Measurements from ENCODE around the gene TMEM63B.
A peak's percentile ranks its signal among the peaks of the same experiment; 100 is the strongest.

The TMEM63B gene

GRCh38 chr6:44166591-44167184, 39.3 kb downstream of the TMEM63B start:
- TF ChIP-seq CTCF (IDR thresholded peaks at IDR 0.05; ENCODE audit: borderline replicate concordance, insufficient read depth, low read depth, low read length): no peak
- H3K4me3 ChIP-seq (ENCODE audit: low read depth, low read length): no peak overlapping the region

GRCh38 chr6:44167567-44167966, 40.2 kb downstream of the TMEM63B start:
- no peak for TF ChIP-seq CTCF (IDR thresholded peaks at IDR 0.05; ENCODE audit: borderline replicate concordance, insufficient read depth, low read depth, low read length)
- H3K4me3 ChIP-seq (ENCODE audit: low read depth, low read length): no peak overlapping the region

- no peak for TF ChIP-seq CTCF (IDR thresholded peaks at IDR 0.05; ENCODE audit: borderline replicate concordance, insufficient read depth, low read depth, low read length)
Measured at GRCh38 chr6:44169154-44169553, 41.8 kb downstream of the TMEM63B start.

GRCh38 chr6:44169886-44170570, 42.7 kb downstream of the TMEM63B start:
- no peak overlapping the region for H3K4me3 ChIP-seq (ENCODE audit: low read depth, low read length)
- no peak for TF ChIP-seq CTCF (IDR thresholded peaks at IDR 0.05; ENCODE audit: borderline replicate concordance, insufficient read depth, low read depth, low read length)

More at GRCh38 chr6:44169154-44169553, 41.8 kb downstream of the TMEM63B start:
- no peak overlapping the region for H3K4me3 ChIP-seq (ENCODE audit: low read depth, low read length)

- no peak overlapping the region for H3K4me3 ChIP-seq (ENCODE audit: low read depth, low read length)
- no peak for TF ChIP-seq CTCF (IDR thresholded peaks at IDR 0.05; ENCODE audit: borderline replicate concordance, insufficient read depth, low read depth, low read length)
Measured at GRCh38 chr6:44171899-44172546, 44.7 kb downstream of the TMEM63B start.

- no peak overlapping the region for H3K4me3 ChIP-seq (ENCODE audit: low read depth, low read length)
- peak; percentile 88 for TF ChIP-seq CTCF (IDR thresholded peaks at IDR 0.05; ENCODE audit: borderline replicate concordance, insufficient read depth, low read depth, low read length)
Measured at GRCh38 chr6:44172731-44173500, 45.6 kb downstream of the TMEM63B start.
